Inferior parietal cortex (tissue), 1 donor: ENCODE results near the gene ATP6V1E1.

Experiments
- DNase-seq: peaks from one replicate; pipeline ENCODE4 v3.0.0-alpha.2; 2016; ENCODE audit errors: extremely low spot score

ATP6V1E1 gene

GRCh38 chr22:17542452-17542851, 86.1 kb downstream of the ATP6V1E1 start:
- DNase-seq = no peak
